NOMO-1 treated with dmso at 0.1 percent for 144 hours (cell line): Measurements from ENCODE around the gene DTD1.

Experiments used
- DNase-seq: peaks from one replicate; lab custom pipeline; 2025; ENCODE audit not compliant: unreplicated experiment; lab: John Stamatoyannopoulos, UW

The DTD1 gene

DNA sequence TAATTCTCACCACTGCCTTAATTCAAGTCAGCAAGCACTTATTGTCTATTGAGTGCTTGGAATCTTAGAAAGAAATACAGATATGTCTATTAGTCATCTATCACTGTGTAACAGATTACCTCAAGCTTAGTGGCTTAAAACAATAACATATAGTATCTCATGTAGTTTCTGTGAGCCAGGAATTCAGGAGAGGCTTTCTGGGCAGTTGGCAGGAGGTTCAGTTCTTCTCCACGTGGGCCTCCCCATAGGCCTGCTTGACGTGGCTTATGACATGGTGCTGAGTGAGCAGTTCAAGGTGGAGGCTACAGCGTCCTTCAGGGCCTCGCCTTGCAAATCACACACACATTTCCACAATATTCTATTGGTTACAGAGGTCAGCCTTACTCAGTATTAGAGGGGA is 69.7 kb downstream of the DTD1 start:
- DNase-seq: no peak

- no peak for DNase-seq
Observed at GRCh38 chr20:18662279-18663040, 74.6 kb downstream of the DTD1 start.

DNA sequence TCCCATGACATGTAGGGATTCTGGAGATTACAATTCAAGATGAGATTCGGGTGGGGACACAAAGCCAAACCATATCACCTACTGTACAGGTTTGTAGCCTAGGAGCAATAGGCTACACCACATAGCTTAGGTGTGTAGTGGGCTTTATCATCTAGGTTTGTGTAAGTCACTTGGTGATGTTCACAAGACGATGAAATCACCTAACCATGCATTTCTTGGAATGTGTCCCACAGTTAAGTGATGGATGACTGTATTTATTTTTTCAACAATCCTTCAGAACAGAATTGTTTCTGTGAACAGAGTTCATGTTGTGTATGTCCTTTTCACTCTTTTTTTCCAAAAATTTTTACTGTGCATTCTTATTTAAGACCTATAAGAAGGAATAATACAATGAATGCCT is 76.1 kb downstream of the DTD1 start:
- DNase-seq: no peak

GRCh38 chr20:18665135-18665534 is 77.3 kb downstream of the DTD1 start:
- no peak for DNase-seq

GRCh38 chr20:18666803-18667415 is 79.1 kb downstream of the DTD1 start:
- DNase-seq: no peak

DNA sequence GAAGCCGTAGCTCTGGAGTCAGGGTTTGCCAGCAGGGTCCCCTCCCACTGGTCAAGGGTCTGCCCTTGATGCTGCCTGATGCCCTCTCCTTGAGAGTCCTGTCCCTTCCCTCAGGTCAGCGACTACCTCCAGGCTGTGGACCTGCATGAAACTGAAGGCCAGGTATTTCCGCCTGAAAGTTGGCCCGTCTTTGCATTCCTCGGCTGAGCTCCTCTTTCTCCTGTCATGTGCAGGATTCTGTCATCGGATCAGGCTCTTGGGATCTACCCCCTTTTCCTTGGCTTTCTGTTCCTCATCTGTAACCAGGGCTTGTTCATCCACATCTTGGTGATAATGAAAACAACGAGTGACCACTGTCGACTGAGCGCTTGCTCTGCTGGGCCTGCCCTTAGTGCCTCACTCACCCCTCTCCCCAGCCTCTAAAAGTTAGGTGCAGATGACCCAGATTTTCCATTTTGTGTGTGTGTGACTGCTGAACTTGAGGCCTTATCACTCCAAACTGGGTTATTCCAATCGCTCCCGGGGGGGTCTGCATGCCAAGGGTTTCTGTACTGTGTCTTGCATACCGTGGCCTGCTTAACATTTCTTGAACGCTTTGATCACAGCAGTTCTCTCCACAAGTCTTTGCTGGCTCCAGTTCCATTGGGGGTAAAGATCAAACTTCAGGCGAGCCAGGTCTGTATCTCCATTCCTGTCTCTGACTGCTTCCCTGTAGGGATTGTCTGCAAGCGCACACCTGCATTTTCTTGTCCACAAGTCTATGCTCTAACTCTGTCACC is 81.6 kb downstream of the DTD1 start:
- no peak for DNase-seq

DNA sequence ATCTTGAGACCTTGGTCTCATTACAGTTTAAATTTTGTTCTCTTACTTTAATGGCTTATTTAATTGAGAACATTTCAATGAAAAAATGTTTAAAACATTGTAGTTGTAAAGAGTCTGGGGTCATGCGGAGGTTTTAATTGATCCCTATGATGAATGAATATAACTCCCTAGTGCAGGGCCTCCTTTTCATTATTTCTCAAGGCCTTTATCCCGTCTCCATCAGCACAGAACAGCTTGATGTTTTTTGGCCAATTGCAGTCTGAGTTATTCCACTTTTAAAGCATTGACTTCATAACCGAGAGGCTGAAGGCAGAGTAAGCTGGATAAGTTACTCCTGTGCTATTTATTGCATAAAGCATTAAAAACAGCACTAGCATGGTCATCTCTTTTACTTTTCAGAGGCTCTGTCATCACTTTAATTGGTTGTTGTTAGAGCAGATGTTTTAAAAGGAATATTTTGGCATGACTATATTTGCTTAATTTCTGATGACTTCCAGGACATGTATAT is 83.4 kb downstream of the DTD1 start:
- DNase-seq: no peak

DNA sequence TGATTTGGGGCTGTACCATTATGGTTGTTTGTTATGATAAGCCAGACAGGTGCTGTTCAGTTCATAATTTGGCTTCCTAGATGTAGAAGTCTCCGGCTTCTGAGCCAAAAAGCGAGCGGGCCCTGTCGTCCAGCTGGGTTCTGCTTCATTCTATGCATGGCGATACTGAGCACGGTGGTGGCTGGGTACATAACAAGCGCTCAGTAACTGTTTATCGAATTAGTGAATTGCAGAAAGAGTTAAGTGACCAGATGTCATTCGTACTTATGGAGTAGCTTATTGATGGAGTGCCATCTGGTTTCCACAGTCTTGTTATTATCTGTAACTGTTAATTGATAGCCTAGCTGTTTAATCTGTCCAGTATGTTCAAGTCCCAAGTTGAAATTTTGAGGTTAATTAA is 85.0 kb downstream of the DTD1 start:
- no peak for DNase-seq

DNA sequence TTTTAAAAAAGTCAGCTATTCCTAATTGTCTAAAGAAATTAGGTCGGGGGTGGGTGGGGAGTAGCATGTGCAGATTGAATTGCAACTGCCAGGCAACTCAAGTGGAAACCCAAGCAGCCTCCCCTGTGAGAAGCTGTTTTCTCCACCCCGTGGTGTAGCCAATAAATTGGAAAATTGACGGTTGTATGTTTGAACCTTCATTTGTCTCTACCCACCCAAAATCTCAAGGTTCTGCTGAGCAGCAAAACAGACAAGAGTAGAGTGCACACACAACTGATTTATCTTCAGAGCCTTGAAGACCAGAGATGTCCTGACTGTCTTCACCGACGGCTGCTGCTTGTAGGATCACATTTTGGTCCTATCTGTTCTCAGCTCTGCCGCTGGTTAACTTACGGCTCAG is 88.5 kb downstream of the DTD1 start:
- no peak for DNase-seq

- no peak for DNase-seq
Observed at GRCh38 chr20:18677126-18677525, 89.3 kb downstream of the DTD1 start.

- DNase-seq: no peak
Observed at GRCh38 chr20:18678549-18679419, 90.9 kb downstream of the DTD1 start.

DNA sequence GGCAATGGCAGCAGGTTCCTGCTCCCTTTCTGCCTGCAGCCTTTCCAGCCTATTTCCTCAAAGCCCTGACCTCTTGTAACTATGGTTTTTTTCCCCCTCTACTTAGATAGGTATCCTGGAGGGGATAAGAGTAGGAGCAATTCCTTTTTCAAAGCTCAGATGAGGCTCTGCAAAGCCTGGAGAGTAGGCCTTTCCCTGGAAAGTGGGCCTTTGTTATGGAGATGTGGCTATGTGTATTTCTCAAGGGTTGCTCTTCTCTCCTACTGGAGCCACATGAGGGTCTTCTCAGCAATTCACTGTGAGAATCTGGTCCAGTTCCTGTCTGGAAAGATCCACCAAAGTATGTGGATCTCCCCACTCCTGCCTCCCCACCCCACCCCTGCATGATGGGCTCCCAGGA is 96.0 kb downstream of the DTD1 start:
- no peak for DNase-seq

DNA sequence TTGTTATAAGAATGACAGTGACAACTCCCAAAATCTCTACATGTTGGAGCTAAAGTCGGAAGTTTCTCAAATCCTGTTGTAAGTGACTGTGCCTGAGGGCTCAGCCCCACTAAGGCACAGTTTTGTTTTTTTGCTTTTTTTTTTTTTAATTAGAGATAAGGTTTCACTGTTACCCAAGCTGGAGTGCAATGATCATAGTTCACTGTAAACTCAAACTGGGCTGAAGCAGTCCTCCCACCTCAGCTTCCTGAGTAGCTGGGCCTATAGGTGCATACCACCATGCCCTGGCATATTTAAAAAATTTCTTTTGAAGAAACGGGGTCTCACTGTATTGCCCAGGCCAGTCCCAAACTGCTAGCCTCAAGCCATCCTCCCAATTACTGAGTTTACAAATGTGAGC is 96.9 kb downstream of the DTD1 start:
- DNase-seq: no peak

DNA sequence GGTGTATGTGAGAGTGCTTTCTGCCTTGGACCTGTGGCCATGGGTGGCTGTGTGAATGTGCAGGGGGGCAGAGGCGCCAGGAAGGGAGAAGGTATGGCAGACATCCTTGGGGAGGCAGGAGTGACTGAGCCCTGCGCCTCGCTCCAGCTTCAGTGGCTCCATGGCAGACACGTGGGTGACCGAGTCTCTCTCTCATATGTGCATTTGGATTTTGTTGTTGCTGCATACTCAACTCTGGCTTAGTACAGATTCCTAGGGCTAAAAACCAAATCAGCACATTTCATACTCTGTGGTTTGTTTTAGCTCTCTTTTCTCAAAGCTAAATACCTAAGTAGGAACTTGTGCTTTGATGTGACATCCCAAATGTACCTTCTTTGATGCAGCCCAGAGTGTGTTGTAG is 97.6 kb downstream of the DTD1 start:
- DNase-seq: no peak

GRCh38 chr20:18686696-18687095 is 98.8 kb downstream of the DTD1 start:
- no peak for DNase-seq

DNA sequence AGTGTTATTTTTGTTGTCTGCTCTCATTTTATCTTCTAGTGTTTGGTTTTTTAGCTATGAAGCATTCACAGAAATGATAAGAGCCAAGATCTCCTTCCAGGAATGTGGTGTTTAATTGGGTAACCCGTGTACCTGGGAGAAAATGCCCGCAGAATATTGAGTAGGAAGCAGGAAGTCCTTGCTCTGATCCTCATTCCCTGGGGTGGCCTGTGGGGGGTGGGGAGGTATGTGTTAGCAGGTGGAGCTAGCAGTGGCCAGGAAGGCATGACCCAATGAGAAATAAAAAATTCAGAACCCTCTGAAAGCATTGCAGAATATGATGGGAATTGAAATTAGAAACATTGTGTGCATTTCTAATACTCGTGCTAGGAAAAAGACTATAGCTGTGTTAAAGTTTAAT is 100.8 kb downstream of the DTD1 start:
- DNase-seq: no peak

- DNase-seq: no peak
Observed at GRCh38 chr20:18689557-18689956, 101.7 kb downstream of the DTD1 start.

DNA sequence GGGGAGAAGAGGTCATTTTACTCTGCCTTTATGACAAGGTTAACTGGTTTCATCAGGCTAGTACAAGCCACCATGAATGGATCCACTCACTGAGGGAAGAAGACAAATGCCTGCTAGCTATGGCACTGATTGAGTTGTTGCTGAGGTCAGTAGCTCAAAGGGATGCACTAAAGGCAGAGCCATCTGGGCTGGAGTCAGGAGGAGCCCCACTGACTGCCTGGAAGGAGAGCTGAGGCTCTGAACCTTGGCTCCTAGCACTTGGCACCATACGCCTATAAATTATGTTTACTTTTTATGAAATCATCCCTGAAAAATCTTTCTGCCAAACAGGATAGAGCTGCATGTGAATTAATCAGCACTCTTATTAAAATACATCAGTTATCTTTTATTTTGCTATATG is 104.6 kb downstream of the DTD1 start:
- DNase-seq: no peak

DNA sequence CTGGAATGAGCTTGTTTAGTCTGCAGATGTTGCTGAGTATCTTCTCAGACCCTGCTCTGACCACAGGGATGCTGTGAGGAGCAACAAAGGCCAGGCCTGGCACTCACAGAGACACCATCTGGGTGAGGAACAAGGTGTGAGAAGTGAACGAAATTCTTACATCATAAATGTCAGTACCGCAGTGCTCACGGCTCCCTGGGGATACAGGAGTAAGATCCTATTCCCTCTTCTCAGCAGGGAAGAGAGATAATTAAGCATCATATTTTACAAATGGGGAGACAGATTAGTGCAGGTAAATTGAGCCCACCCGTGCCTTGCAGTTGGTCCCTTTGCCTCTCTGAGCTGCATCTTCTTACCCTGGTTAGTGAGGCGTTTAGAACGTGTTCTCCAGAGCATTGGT is 106.2 kb downstream of the DTD1 start:
- no peak for DNase-seq

DNA sequence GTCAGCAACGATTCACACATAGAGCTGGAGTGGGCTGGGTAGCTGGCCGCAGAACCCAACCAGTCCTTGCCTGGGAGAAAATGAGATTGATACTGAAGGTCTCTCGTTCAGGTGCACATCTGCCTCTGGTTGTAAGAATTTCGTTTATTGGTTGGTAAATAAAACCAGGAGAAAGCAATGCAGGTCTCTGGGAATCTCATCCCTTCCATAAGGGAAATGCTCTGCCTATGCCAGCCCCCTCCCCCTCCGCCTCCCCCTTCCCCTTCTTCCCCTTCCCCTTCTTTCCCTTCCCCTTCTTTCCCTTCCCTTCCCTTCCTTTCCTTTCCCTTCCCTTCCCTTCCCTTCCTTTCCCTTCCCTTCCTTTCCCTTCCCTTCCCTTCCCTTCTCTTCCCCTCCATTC is 107.3 kb downstream of the DTD1 start:
- DNase-seq: no peak

GRCh38 chr20:18698735-18699380 is 111.0 kb downstream of the DTD1 start:
- no peak for DNase-seq
